Memory B cell (primary cell): ENCODE results near the gene PCAT6.
"Not testable (repeated sequence)": the region's sequence is repeated elsewhere in the genome, so short reads cannot be mapped to it uniquely, and the experiment has no call there.

Experiments
- ATAC-seq: fragments of 150-1000 bp; cut with Tn5 transposase; 2 replicates; pipeline ENCODE4 v1.10.0; 2021; ENCODE audit warnings: low read depth, mild to moderate bottlenecking, moderate library complexity
- DNase-seq, 2 donors: peaks; one replicate each; pipeline ENCODE4 v3.0.0; 2022; ENCODE audit warnings: low spot score in 2 of 2
- H3K27ac Mint-ChIP-seq: one replicate; pipeline ENCODE4 v1.8.0; 2022; ENCODE audit warnings: mild to moderate bottlenecking, moderate library complexity, mixed read lengths
- H3K27me3 Mint-ChIP-seq: one replicate; pipeline ENCODE4 v1.8.0; 2022; ENCODE audit warnings: mixed read lengths
- H3K36me3 Mint-ChIP-seq: one replicate; pipeline ENCODE4 v1.8.0; 2022; ENCODE audit warnings: mild to moderate bottlenecking, mixed read lengths
- H3K4me1 Mint-ChIP-seq: one replicate; pipeline ENCODE4 v1.8.0; 2022; ENCODE audit warnings: mixed read lengths
- H3K4me3 Mint-ChIP-seq: one replicate; pipeline ENCODE4 v1.8.0; 2022; ENCODE audit warnings: mild to moderate bottlenecking, moderate library complexity, mixed read lengths
- H3K9me3 Mint-ChIP-seq: one replicate; pipeline ENCODE4 v1.8.0; 2022; ENCODE audit warnings: mixed read lengths

The PCAT6 gene

DNA sequence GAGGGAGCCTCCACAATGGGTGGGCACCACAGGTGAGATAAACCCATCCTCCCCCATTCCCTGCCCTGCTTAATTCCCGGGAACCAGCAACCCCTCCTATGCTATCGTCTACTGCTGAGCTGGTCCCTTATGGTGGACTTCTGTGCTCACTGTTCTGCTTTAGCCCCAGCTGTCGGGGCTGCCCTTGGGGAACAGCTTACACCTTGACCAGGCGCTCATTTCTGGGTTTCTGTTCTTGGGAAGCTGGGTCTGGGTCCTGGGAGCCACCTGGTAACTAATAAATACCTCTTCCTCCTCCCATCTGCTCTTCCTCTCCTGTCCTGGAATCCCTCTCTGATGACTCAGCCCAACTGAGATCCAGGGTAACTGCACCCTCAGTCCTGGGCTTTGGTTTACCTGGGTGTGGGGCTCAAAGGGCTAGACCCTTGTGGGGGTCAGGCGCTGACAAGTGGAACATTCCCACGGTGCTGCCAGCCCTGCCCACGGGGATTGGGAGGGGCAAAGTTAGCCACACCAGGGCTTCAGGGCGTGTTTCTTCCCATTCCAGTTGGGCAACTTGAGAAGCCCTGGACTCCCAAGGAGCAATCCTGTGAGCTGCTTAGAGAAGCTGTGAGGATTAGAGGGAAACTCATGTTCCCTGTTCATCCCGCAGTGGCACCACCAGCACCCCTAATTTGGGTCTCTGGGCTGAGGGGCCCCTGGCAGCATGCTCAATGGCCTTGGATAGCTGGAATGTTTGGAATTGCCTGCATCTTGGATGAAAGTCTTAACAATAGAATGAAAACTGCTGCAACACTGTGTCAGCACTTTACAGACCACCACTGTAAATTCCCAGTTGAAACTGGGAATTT lies 1.6 kb downstream of the PCAT6 start:
- DNase-seq = no peak
- Mint-ChIP-seq H3K36me3 (no peaks in the 10 kb centered on the region), H3K9me3 (no peaks in the 10 kb centered on the region), H3K4me3 (peak overlapping the region; percentile 90), H3K27ac (no peak overlapping the region), H3K4me1 (peaks cover 16% of the 10 kb centered on the region), H3K27me3 (peaks cover 12% of the 10 kb centered on the region)
- no peak for ATAC-seq

- H3K27me3 Mint-ChIP-seq = peaks cover 20% of the 10 kb centered on the region
- no peak overlapping the region for H3K27ac Mint-ChIP-seq
- DNase-seq = no peak
- H3K9me3 Mint-ChIP-seq = no peaks in the 10 kb centered on the region
- H3K36me3 Mint-ChIP-seq = no peaks in the 10 kb centered on the region
- H3K4me1 Mint-ChIP-seq = peaks cover 18% of the 10 kb centered on the region
- no peak overlapping the region for H3K4me3 Mint-ChIP-seq
- ATAC-seq = no peak
Observed at GRCh38 chr1:202815120-202815519, 4.4 kb downstream of the PCAT6 start.

GRCh38 chr1:202818819-202819218 lies 8.1 kb downstream of the PCAT6 start:
- no peak overlapping the region for H3K4me3 Mint-ChIP-seq
- peaks cover 15% of the 10 kb centered on the region for H3K27me3 Mint-ChIP-seq
- H3K4me1 Mint-ChIP-seq = peaks cover 8% of the 10 kb centered on the region
- DNase-seq (no peak), ATAC-seq (no peak)
- no peaks in the 10 kb centered on the region for H3K36me3 Mint-ChIP-seq
- H3K27ac Mint-ChIP-seq = no peak overlapping the region
- no peaks in the 10 kb centered on the region for H3K9me3 Mint-ChIP-seq

GRCh38 chr1:202821467-202821866 lies 10.7 kb downstream of the PCAT6 start:
- Mint-ChIP-seq H3K27me3 (peaks cover 22% of the 10 kb centered on the region), H3K9me3 (no peaks in the 10 kb centered on the region), H3K27ac (no peak overlapping the region), H3K36me3 (no peaks in the 10 kb centered on the region), H3K4me1 (peaks cover 8% of the 10 kb centered on the region), H3K4me3 (no peak overlapping the region)
- DNase-seq (no peak), ATAC-seq (no peak)

GRCh38 chr1:202825748-202826147 lies 15.0 kb downstream of the PCAT6 start:
- no peak overlapping the region for H3K27ac Mint-ChIP-seq

DNA sequence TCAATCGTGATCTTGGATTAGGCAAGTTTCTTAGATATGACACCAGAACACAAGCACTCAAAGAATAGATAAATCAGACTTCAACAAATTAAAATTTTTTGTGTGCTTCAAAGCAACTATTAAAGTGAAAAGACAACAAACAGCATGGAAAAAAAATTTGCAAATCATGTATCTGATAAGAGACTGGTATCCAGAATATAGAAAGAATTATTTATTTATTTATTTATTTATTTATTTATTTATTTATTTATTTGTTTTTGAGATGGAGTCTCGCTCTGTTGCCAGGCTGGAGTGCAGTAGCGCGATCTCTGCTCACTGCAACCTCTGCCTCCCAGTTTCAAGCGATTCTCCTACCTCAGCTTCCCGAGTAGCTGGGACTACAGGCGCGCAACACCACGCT lies 18.5 kb downstream of the PCAT6 start:
- not testable (repeated sequence) for H3K4me3 Mint-ChIP-seq, H3K9me3 Mint-ChIP-seq, H3K27ac Mint-ChIP-seq, H3K36me3 Mint-ChIP-seq, H3K4me1 Mint-ChIP-seq, ATAC-seq, DNase-seq, H3K27me3 Mint-ChIP-seq

More at GRCh38 chr1:202825748-202826147, 15.0 kb downstream of the PCAT6 start:
- Mint-ChIP-seq H3K27me3 (peaks cover 10% of the 10 kb centered on the region), H3K4me1 (no peaks in the 10 kb centered on the region), H3K36me3 (no peaks in the 10 kb centered on the region), H3K4me3 (no peak overlapping the region), H3K9me3 (no peaks in the 10 kb centered on the region)
- DNase-seq = no peak
- no peak for ATAC-seq

DNA sequence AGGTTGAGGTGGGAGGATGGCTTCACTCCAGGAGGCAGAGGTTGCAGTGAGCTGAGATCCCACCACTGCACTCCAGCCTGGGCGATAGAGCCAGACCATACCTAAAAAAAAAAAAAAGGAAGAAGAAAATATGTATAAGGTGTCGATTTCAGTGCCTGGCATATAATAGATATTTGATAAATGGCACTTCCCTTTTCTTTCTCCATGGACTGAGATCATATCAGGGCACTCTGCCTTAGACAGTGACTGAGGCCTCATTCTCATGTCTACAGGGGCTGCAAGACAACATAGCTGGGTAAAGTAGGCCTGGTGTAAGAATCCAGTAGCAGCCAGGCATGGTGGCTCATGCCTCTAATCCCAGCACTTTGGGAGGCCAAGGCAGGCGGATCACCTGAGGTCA lies 21.2 kb downstream of the PCAT6 start:
- no peak overlapping the region for H3K4me3 Mint-ChIP-seq
- no peak for DNase-seq
- no peak for ATAC-seq
- H3K36me3 Mint-ChIP-seq = no peaks in the 10 kb centered on the region
- H3K27me3 Mint-ChIP-seq = no peaks in the 10 kb centered on the region
- H3K4me1 Mint-ChIP-seq = peaks cover 14% of the 10 kb centered on the region
- H3K27ac Mint-ChIP-seq = no peak overlapping the region
- H3K9me3 Mint-ChIP-seq = peaks cover 2% of the 10 kb centered on the region

DNA sequence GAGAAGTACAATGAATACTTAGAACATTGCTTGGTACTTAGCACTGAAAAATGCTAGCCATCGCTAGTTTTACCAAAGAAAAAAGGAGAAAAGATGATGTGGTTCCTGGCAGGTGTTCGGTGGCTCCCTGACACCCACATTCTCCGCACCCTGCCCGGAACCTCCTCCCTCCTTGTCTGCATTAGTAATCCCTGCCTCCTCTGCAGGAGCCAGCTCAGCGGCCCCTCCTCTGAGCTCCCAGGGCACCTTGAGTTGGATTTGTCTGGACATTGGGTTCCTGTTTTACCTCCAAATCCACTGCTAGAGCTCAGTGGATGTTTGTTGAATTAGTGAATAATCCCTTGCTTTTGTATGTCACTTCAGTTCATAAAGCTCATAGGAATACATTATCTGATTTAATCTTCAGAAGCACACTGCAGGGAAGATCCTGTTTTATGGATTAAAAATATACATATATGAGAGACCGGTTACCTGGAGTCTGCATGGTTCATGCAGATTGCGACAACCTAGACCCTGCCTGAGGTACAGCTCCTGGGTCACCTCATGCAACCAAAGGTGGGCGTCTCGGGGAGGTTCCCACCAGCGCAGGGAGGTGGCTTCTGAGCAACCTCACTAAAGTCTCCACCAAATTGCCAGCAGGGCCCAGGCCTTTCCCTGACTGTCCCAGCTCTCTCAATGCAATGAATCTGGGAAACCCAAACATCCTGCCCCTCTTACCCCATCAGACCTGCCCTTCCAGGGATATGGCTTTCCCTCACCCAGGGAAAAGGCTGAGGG lies 24.2 kb downstream of the PCAT6 start:
- H3K4me1 Mint-ChIP-seq = peaks cover 18% of the 10 kb centered on the region
- no peaks in the 10 kb centered on the region for H3K36me3 Mint-ChIP-seq
- peaks cover 2% of the 10 kb centered on the region for H3K9me3 Mint-ChIP-seq
- ATAC-seq (no peak), DNase-seq (no peak)
- H3K27me3 Mint-ChIP-seq = no peaks in the 10 kb centered on the region
- no peak overlapping the region for H3K4me3 Mint-ChIP-seq
- no peak overlapping the region for H3K27ac Mint-ChIP-seq

- H3K27ac Mint-ChIP-seq = no peak overlapping the region
- no peaks in the 10 kb centered on the region for H3K36me3 Mint-ChIP-seq
- DNase-seq = no peak
- no peaks in the 10 kb centered on the region for H3K27me3 Mint-ChIP-seq
- no peak overlapping the region for H3K4me3 Mint-ChIP-seq
- peak; percentile 62 for ATAC-seq
- peaks cover 18% of the 10 kb centered on the region for H3K4me1 Mint-ChIP-seq
- peaks cover 2% of the 10 kb centered on the region for H3K9me3 Mint-ChIP-seq
Observed at GRCh38 chr1:202835548-202836072, 24.9 kb downstream of the PCAT6 start.

GRCh38 chr1:202836623-202837403 lies 26.1 kb downstream of the PCAT6 start:
- H3K4me1 Mint-ChIP-seq = peaks cover 18% of the 10 kb centered on the region
- DNase-seq = no peak
- no peaks in the 10 kb centered on the region for H3K9me3 Mint-ChIP-seq
- H3K4me3 Mint-ChIP-seq = no peak overlapping the region
- no peaks in the 10 kb centered on the region for H3K36me3 Mint-ChIP-seq
- H3K27me3 Mint-ChIP-seq = no peaks in the 10 kb centered on the region
- no peak for ATAC-seq
- H3K27ac Mint-ChIP-seq = no peak overlapping the region

DNA sequence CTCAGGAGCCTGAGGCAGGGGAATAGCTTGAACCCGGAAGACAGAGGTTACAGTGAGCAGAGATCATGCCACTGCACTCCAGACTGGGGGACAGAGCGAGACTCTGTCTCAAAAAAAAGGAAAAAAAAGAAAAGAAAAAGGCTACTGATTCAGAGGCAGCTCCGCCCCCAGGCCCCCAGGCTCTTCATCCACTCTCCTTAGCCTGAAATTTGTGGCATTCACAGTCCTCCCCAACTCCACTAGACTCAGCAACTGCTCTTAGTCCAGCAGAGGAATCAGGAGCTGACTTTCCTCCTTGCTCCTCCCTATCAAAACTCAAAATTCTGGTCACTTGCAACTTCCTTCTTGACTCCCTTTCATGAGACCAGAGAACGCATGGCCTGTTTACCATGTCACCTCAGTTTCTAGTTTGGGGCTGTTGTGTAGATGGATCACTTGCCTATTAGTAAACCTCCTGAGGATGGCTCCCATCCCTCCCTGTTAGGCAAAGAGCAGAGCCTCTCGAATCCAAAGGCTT lies 27.1 kb downstream of the PCAT6 start:
- Mint-ChIP-seq H3K4me1 (peaks cover 18% of the 10 kb centered on the region), H3K27ac (no peak overlapping the region), H3K4me3 (no peak overlapping the region), H3K27me3 (no peaks in the 10 kb centered on the region), H3K36me3 (no peaks in the 10 kb centered on the region), H3K9me3 (no peaks in the 10 kb centered on the region)
- ATAC-seq (no peak), DNase-seq (no peak)

- H3K27me3 Mint-ChIP-seq = no peaks in the 10 kb centered on the region
- no peak for ATAC-seq
- H3K27ac Mint-ChIP-seq = no peak overlapping the region
- no peaks in the 10 kb centered on the region for H3K9me3 Mint-ChIP-seq
- peaks cover 3% of the 10 kb centered on the region for H3K4me1 Mint-ChIP-seq
- H3K36me3 Mint-ChIP-seq = no peaks in the 10 kb centered on the region
- DNase-seq = no peak
- no peak overlapping the region for H3K4me3 Mint-ChIP-seq
Observed at GRCh38 chr1:202843081-202843480, 32.3 kb downstream of the PCAT6 start.

DNA sequence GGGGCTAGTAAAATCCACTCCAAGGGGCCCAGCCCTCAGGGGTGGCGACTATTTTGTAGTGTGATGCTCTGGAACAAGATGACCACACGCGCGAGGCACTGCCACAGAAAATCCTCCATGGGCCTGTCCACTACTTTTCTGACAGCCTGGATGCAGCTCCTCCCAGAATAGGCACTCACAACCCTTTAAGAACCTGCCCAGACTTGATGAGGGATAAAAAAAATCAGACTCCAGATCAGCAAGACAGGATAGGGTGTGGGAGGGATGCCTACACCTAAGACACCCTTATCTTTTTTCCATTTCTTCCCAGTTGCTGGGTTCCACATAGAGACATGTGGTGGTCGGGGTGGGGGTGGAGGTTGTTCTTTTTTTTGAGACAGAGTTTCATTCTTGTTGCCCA lies 33.5 kb downstream of the PCAT6 start:
- Mint-ChIP-seq H3K9me3 (no peaks in the 10 kb centered on the region), H3K4me1 (peaks cover 8% of the 10 kb centered on the region), H3K36me3 (no peaks in the 10 kb centered on the region), H3K4me3 (no peak overlapping the region), H3K27ac (no peak overlapping the region), H3K27me3 (no peaks in the 10 kb centered on the region)
- ATAC-seq (no peak), DNase-seq (no peak)
